Endothelial cell of umbilical vein (primary cell): ENCODE data around the gene RPA1. TPM values are rescaled to one million over a fixed set of nuclear protein-coding genes. Genes with fewer than 3 reads are reported as not detected.

Experiments
- BruUV-seq: library from RNA; stranded (reverse); fragments of 400-500 nt; replicated peaks from 2 replicates; lab custom pipeline; 2021; lab: Mats Ljungman, UMichigan
- CTCF ChIA-PET: fragments of 300-600, 350-600 bp; sonication (Branson Sonifier 250); formaldehyde crosslinking; loops from one replicate; lab custom pipeline; 2021; ENCODE audit warnings: antibody characterized with exemption, inconsistent platforms; lab: Charles Lee
- POLR2A ChIA-PET: fragments of 300-600, 350-600 bp; sonication (Branson Sonifier 250); formaldehyde crosslinking; loops from one replicate; lab custom pipeline; 2021; ENCODE audit warnings: antibody characterized with exemption, inconsistent platforms; lab: Charles Lee
- DNase-seq: peaks from one replicate; pipeline ENCODE4 v3.0.0-alpha.2; 2011; ENCODE audit warnings: low read depth, low spot score
- FAIRE-seq: peaks from 2 replicates; lab custom pipeline; 2011; peaks lifted over from hg19 to GRCh38; lab: Jason Lieb, UNC
- H2AFZ ChIP-seq: 2 replicates; pipeline ENCODE4 v1.6.0; 2012; ENCODE audit warnings: low read depth, low read length, control low read depth, inconsistent platforms
- H3K27ac ChIP-seq: 2 replicates; pipeline ENCODE4 v1.5.1; 2011; ENCODE audit warnings: low read depth, mild to moderate bottlenecking, control low read depth, low read length, moderate library complexity; ENCODE audit not compliant: insufficient read depth
- H3K27me3 ChIP-seq, 2 experiments: 2 replicates each; pipeline versions ENCODE4 v1.6.0 to v1.6.1; 2011; ENCODE audit warnings: low read length in 2 of 2, mixed read lengths in 1 of 2; ENCODE audit not compliant: control insufficient read depth in 2 of 2, insufficient read depth in 2 of 2
- H3K36me3 ChIP-seq, 2 experiments: 2 replicates in 1 of 2; 3 replicates in 1 of 2; pipeline ENCODE4 v1.5.1; 2011; ENCODE audit warnings: low read length in 2 of 2, mild to moderate bottlenecking in 1 of 2, moderate library complexity in 1 of 2; ENCODE audit not compliant: control insufficient read depth in 2 of 2, insufficient read depth in 2 of 2; ENCODE audit errors: extremely low read depth in 1 of 2
- H3K4me1 ChIP-seq: 3 replicates; pipeline ENCODE4 v1.5.1; 2011; ENCODE audit warnings: mild to moderate bottlenecking, low read length; ENCODE audit not compliant: control insufficient read depth, insufficient read depth; ENCODE audit errors: extremely low read depth
- H3K4me2 ChIP-seq: 2 replicates; pipeline ENCODE4 v1.6.1; 2011; ENCODE audit warnings: low read length, control low read depth, mixed read lengths; ENCODE audit not compliant: insufficient read depth
- H3K4me3 ChIP-seq, 3 experiments: fragments of 200-600 bp in 1 of 3; sonication (generic), shearing (Covaris generic) in 1 of 3; replicated peaks in 1 of 3; 2 replicates each; pipeline ENCODE4 v1.5.1; 2011 to 2016; ENCODE audit warnings: control low read depth in 3 of 3, low read length in 3 of 3, mild to moderate bottlenecking in 2 of 3, inconsistent platforms in 1 of 3, low read depth in 1 of 3, moderate library complexity in 1 of 3; ENCODE audit not compliant: insufficient read depth in 1 of 3
- H3K79me2 ChIP-seq: 2 replicates; pipeline ENCODE4 v1.6.0; 2012; ENCODE audit warnings: low read length, inconsistent platforms; ENCODE audit not compliant: control insufficient read depth, insufficient read depth
- H3K9ac ChIP-seq: replicated peaks from 2 replicates; pipeline ENCODE3; 2011; ENCODE audit warnings: low read length, control low read depth; ENCODE audit not compliant: insufficient read depth; ENCODE audit errors: extremely low read depth
- H3K9me1 ChIP-seq: replicated peaks from 3 replicates; pipeline ENCODE4 v1.6.0; 2011; ENCODE audit warnings: mild to moderate bottlenecking, low read length; ENCODE audit not compliant: control insufficient read depth, insufficient read depth; ENCODE audit errors: extremely low read depth
- H3K9me3 ChIP-seq: replicated peaks from 2 replicates; pipeline ENCODE4 v1.5.1; 2012; ENCODE audit warnings: low read length, inconsistent platforms; ENCODE audit not compliant: control insufficient read depth, insufficient read depth
- H4K20me1 ChIP-seq: replicated peaks from 2 replicates; pipeline ENCODE3; 2011; ENCODE audit warnings: mild to moderate bottlenecking, low read length; ENCODE audit not compliant: control insufficient read depth, insufficient read depth; ENCODE audit errors: extremely low read depth
- EZH2 ChIP-seq: IDR thresholded peaks from 2 replicates; pipeline ENCODE4 v1.6.1; 2012; ENCODE audit warnings: borderline replicate concordance, low read depth, mild to moderate bottlenecking, moderate library complexity, low read length, inconsistent platforms; ENCODE audit not compliant: severe bottlenecking
- FOS ChIP-seq: IDR thresholded peaks from 2 replicates; pipeline ENCODE4 v1.6.1; 2011; ENCODE audit warnings: mild to moderate bottlenecking, low read length, moderate library complexity, borderline replicate concordance; ENCODE audit not compliant: insufficient read depth
- GATA2 ChIP-seq: IDR thresholded peaks from 2 replicates; pipeline ENCODE4 v1.7.0; 2011; ENCODE audit warnings: low read depth, mild to moderate bottlenecking, moderate library complexity, mixed read lengths, low read length; ENCODE audit not compliant: insufficient read length, insufficient read depth
- JUN ChIP-seq: IDR thresholded peaks from 2 replicates; pipeline ENCODE4 v1.6.1; 2011; ENCODE audit warnings: borderline replicate concordance, low read depth; ENCODE audit not compliant: insufficient read length, insufficient read depth
- MYC ChIP-seq: IDR thresholded peaks from one replicate; pipeline ENCODE4 v1.6.1; 2011; ENCODE audit warnings: mild to moderate bottlenecking, low read depth, low read length
- POLR2A ChIP-seq: IDR thresholded peaks from 2 replicates; pipeline ENCODE4 v1.6.1; 2012; ENCODE audit warnings: low read depth, mild to moderate bottlenecking, control low read depth, low read length
- POLR2AphosphoS5 ChIP-seq: IDR thresholded peaks from 2 replicates; pipeline ENCODE4 v1.6.1; 2012; ENCODE audit warnings: low read depth, mild to moderate bottlenecking, control low read depth, low read length, moderate library complexity; ENCODE audit not compliant: insufficient read depth
- dilution Hi-C: fragments of 300-500 bp; cut with MboI; formaldehyde crosslinking; loops from one replicate; pipeline ENCODE4 v1.15.0; 2019; ENCODE audit warnings: low sequenced_read_pairs; ENCODE audit not compliant: extremely low pct_ligation_motif_present
- intact Hi-C: fragments of 100-400 bp; cut with micrococcal nuclease; formaldehyde crosslinking; loops from one replicate; pipeline ENCODE4 v1.10.0; 2022
- polyA plus RNA-seq, 4 experiments: library from polyadenylated mRNA; depleted of rRNA in 3 of 4; stranded (reverse) in 3 of 4; unstranded in 1 of 4; fragments of >200 nt; gene quantifications; 2 replicates each; pipeline versions ENCODE4 v1.2.1 to v1.2.3, GENCODE V29; 2011 to 2012; ENCODE audit warnings: missing spikeins in 1 of 4
- total RNA-seq: library from RNA; stranded (reverse); gene quantifications from 2 replicates; pipeline ENCODE4 v1.2.3, GENCODE V29; 2021
- TF ChIP-seq, protein P1 (sequence below), 2 donors: IDR thresholded peaks; 1 replicate in 1 of 2; 2 replicates in 1 of 2; pipeline ENCODE4 v1.5.1; 2011; ENCODE audit warnings: low read length in 2 of 2, mild to moderate bottlenecking in 2 of 2, moderate library complexity in 2 of 2, control low read depth in 1 of 2, inconsistent platforms in 1 of 2, low read depth in 1 of 2; ENCODE audit not compliant: insufficient read depth in 1 of 2; ENCODE audit errors: extremely low read depth in 1 of 2
- TF ChIP-seq, protein P2 (sequence below): IDR thresholded peaks from 2 replicates; pipeline ENCODE4 v1.6.1; 2011; ENCODE audit not compliant: insufficient read depth, insufficient read length

The RPA1 gene
- total and polyA plus RNA-seq, 2 donors (not counting 3 experiments of a cell fraction or from before 2014, with no cell fraction given), result 50.5 to 123 TPM

DNA sequence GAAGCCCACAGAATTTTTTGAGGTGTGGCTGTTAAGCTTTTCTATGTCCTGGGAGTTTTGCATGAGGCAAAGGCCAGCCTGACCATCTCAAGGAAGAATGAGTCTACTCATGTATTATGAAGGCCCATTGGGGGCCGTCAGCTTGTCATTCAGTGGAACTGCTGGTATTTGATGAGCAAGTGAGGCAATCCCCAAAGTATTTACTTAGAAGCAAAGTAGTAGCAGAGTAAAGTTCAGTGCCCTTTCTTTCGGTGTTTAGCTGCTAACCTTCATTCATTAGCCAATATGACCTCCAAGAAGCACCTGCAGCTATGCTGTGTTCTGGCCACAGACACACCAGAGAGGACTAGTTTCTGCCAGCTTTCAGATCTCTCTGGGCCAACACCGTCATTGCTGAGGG, 80.2 kb downstream of the RPA1 start:
- Histone ChIP-seq H3K79me2 (no peaks in the 10 kb centered on the region), H3K4me1 (peaks cover 5% of the 10 kb centered on the region), H3K4me3 (no peak overlapping the region), H3K4me2 (no peak overlapping the region), H3K9me3 (no peaks in the 10 kb centered on the region), H3K36me3 (no peaks in the 10 kb centered on the region), H4K20me1 (no peaks in the 10 kb centered on the region), H3K27ac (no peak overlapping the region), H3K27me3 (peaks cover 34 to 47% of the 10 kb centered on the region in 2 experiments), H3K9ac (no peak overlapping the region), H3K9me1 (no peaks in the 10 kb centered on the region), H2AFZ (no peak overlapping the region)
- no peak for DNase-seq
- POLR2A ChIA-PET, result no interaction called here
- FAIRE-seq, result no peak
- CTCF ChIA-PET, result interaction anchor here (1.1 to 3.7 kb wide), 13 partner anchors 9 to 373 kb away, joined by 3 to 270 read pairs (median 6); partner anchors contain the start of genes DPH1, HIC1, OVCA2 and RTN4RL1
- BruUV-seq, result no TSS peak
- intact Hi-C loops (no loop called here), dilution Hi-C loops (no loop called here)
- TF ChIP-seq, protein P1, sequence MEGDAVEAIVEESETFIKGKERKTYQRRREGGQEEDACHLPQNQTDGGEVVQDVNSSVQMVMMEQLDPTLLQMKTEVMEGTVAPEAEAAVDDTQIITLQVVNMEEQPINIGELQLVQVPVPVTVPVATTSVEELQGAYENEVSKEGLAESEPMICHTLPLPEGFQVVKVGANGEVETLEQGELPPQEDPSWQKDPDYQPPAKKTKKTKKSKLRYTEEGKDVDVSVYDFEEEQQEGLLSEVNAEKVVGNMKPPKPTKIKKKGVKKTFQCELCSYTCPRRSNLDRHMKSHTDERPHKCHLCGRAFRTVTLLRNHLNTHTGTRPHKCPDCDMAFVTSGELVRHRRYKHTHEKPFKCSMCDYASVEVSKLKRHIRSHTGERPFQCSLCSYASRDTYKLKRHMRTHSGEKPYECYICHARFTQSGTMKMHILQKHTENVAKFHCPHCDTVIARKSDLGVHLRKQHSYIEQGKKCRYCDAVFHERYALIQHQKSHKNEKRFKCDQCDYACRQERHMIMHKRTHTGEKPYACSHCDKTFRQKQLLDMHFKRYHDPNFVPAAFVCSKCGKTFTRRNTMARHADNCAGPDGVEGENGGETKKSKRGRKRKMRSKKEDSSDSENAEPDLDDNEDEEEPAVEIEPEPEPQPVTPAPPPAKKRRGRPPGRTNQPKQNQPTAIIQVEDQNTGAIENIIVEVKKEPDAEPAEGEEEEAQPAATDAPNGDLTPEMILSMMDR (IDR thresholded peaks at IDR 0.05; ENCODE audit: extremely low read depth in 1 of 2, insufficient read depth in 1 of 2, low read depth in 1 of 2, low read length in 2 of 2), result no peak
- TF ChIP-seq JUN, result no peak
- no peak for TF ChIP-seq FOS
- TF ChIP-seq EZH2, result no peak
- no peak for TF ChIP-seq GATA2
- TF ChIP-seq, protein P2, sequence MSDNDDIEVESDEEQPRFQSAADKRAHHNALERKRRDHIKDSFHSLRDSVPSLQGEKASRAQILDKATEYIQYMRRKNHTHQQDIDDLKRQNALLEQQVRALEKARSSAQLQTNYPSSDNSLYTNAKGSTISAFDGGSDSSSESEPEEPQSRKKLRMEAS, result no peak
- TF ChIP-seq POLR2A, result no peak
- TF ChIP-seq MYC, result no peak
- TF ChIP-seq POLR2AphosphoS5, result no peak
